T-helper 2 cell (primary cell): ENCODE measurements around the gene KCNQ1.

Experiments
- DNase-seq, 5 experiments: peaks; one replicate each; pipeline versions ENCODE4 v3.0.0 to v3.0.0-alpha.2; 2012 to 2022

Gene KCNQ1

DNA sequence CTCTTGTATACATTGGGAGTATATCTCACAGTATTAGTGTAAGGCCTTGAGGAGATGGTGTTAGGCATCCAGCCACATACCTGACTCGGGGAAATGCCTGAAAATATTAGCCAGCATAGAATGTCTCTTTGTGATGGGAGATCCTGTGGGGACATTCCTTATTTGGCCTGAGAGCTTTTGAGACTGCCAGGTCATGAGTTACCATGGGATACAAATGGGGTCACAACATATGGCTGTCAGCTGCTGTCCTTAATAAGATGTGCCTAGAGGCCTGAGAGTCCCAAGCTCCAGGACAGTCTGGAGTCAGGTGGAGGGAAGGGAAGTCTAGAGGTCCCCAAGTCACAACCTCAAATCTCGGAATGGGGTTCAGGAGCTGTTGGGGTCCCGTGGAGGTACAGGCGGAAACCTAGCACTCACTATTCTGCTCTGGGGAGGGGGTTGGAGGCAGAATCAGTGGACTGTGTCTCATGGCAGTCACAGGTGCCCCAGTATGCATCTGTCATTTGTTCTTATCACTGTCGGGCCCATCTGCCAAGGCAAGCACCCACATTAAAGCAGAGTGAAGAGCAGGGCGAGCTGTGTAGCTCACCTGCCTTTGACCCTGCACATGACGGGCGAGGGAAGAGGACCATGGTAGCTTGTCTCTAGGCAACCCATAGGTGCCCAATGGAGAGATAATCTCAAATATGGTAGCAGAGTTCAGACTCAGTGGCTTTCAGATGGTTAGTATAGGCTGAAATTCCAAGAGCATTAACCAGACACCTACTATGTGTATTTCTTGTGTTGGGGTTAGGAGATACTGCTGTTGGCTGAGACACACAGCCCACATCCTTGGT, 225.0 kb downstream of the KCNQ1 start:
- DNase-seq, result no peak

DNA sequence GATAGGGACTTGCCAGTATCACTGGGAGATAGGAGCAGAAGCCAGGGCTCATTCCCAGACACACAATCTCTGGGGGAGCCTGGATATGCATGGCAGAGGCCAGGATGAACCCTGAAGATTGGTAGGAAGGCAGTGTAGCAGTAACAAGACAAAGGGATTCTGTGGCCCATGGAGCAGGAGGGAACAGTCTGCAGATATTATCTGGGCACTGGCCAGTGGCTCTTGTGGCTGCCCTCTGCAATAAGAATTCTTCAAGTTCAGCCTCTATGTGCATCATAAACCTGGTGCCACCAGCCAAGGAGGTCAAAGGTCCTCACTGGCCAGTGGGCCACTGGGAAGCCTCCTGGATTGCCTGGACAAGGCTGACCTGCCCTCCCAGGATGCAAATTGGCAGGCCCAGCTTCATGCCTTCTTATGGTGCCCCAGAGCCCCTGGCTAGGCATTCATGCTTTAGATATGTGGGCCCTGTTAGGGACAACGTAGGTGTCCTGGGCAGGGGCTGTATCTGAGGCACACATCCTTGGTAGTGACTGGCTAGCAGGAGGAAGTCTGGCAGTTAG, 225.8 kb downstream of the KCNQ1 start:
- no peak for DNase-seq

GRCh38 chr11:2671748-2672147, 226.9 kb downstream of the KCNQ1 start:
- no peak for DNase-seq

DNA sequence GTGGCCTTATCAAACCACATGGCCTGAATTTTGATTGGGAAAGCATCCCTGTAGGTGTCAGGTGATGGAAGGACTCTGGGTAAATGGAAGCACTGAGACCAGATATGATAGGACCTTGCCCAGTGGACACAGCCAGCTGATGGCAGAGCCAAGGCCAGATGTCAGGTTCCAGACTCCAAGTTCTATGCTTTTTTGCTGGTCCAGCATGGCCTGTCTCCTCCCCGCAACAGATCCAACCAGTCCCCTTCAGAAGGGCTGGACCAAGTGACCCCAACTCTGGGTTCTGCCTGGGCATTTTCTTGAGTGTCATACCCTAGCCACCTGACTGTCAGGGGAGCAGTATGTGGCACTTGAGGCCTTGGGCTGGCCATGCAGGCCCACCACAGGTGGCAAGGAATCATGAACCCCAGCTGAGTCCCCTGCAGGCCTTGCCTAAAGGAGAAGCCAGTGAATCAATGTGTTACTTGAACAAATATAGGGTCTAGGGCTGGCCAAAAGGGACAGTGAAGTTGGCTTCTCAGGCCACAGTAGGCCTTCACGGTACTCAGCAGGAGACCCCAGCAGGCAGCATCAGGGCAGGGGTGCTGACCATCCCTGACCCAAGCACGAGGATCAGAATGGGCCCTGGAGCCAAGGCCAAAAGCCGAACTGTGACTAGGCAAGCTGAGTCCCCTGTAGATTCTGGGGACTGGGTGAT, 227.9 kb downstream of the KCNQ1 start:
- no peak for DNase-seq

GRCh38 chr11:2673250-2673610, 228.4 kb downstream of the KCNQ1 start:
- DNase-seq, result no peak

DNA sequence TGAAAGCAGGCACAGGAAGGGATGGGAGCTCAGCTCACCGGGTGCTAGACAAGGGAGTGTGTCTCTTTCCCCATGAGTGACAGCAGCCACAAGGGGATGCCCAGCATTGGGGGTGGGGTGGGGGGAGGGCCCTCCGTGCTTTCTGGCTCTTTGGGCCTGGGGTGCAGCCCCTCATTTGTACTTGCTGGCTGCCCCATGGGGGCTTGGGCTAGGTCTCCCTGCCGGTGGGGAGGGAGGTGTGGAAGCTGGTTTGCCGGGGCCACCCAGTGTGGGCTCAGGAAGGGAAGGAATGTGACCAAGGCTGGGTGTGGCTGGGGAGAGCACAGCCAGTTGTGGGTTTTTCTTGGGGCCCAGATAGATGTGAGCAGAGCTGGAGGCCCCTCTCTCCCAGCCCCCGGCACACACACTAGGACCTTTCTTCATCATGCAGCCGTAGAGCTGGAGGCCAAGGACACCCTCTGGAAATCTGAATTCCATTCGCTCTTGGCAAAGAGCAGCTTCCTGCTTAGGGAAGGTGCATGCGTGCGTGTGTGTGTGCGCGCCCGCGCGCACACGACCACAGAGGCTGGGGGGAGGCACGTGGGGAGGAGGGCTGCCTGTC, 229.2 kb downstream of the KCNQ1 start:
- DNase-seq, result no peak

DNA sequence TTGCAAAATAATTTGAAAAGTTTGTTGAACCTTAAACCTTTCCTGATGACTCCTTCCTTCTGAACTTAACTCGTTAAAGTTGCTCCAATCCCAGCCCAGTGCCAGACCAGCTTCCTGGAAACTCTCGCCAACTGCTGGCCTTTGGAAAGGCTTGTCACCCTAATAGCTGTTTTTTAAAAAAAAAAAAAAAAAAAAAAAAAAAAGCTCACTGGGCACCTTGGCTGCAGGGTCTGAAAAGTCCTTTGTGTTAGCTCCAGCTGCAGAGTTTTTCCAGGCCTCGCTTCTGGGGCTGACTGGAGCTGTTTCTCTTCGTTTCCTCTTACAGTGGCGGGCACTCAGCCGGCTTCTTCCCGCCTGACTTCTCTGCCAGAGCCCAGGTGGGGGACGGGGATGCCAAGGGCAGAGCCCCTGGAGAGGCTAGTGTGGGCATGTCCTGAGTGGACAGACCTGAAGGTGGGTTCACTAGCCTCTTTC, 229.9 kb downstream of the KCNQ1 start:
- DNase-seq, result no peak

DNA sequence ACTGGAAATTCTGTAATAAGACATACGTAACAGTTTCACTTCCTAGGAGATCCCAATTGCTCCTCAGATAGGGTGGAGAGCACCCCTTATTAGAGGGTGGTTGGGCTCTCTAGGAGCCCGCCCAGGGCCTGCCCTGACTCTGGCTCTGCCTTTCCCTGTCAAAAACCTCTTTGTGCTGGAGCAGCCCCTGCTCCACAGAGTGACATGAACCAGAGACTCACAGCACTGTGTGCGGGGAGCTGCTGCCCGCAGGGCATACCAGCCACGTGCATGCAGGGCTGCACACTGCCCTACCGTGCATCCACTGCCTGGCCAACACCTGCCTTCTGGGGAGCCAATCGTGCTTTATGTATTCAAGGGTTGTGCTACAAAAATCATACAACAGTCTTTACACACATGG, 230.7 kb downstream of the KCNQ1 start:
- no peak for DNase-seq

- DNase-seq, result no peak
These were observed 232.3 kb downstream of the KCNQ1 start for GRCh38 chr11:2677127-2677526.

DNA sequence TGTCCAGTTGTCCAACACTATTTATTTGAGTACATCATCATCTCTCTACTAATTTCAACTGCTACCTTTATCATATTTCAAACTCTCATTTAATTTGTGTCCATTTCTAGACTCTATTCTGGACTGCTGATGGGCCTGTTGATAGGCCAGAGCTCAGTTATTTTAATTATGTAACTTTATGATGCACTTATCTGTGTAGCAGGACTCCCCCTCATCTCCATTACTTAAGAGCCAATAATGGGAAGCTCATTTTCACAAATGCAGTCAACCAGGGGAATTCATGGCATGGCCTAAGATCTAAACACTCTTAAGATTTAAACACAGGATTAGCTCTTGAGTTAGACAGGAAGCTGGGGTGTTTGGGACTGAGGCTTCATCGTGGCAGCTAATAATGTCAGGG, 233.6 kb downstream of the KCNQ1 start:
- DNase-seq, result no peak

DNA sequence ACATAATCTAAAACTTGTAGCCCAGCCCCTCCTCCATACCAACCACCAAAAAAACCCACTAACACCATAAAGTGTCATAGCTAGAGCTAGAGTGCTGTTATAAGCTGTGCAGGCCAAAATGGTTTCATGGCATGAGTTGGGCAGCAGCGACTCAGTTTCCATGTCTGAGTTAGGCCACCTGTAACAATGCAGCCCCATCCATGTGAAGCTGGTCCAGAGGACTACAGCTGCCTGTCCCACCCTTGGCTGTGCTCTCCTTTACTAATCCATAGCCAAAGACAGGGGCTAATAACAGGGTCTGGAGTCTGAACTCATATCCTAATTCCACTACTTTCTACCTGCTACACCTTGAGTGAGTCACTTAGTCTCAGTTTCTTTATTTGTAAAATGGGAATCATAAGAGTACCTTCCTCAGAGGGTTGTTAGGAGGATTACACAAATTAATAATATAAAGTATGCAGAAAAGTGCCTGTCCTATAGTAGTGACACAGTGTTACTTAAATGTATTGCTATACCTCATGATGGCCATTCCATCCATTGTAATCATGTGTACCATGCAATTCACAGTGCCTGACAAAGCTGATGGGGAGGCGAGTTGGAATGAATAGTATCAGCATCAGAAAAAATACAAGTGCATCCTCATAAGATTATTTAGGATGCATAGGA, 234.3 kb downstream of the KCNQ1 start:
- DNase-seq, result no peak

- no peak for DNase-seq
These were observed 236.8 kb downstream of the KCNQ1 start for GRCh38 chr11:2681408-2682145.

DNA sequence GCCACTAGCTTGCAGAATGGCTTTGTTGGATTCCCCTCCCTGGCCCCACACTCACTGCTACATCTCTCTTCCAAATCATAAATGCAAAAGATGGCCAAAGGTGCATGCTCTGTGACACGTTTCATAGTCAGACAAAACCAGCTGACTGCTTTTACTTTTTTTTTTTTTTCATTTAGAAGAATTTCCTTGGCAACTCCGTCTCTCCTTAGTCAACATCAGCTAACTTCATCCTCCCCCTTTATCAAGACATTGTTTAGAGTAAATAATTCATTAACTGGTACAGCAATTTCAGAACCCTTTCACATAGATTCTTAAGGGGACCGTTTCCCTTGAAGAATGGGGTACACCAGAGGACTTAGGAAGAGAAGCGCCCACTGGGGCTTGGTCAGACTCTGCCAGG, 239.0 kb downstream of the KCNQ1 start:
- DNase-seq, result no peak

DNA sequence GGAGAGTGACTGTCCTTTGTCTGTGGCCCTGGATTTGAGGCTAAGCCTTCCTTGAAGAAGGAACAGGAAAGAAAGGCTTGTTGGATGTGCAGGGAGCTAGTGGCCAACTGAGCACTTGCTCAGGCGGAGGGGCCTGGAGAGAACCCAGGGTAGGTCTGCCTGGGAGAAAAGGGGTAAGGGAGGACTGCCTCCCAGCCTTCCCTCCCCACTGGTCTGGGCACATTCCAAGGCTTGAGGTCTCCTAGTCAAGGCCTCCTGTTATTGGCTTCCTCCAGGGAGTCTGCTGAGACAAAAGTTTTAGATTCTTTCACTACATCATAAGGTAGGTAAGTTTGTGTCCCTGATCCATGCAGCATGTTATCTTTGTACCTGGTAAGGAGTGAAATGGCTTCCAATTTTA, 239.8 kb downstream of the KCNQ1 start:
- no peak for DNase-seq

DNA sequence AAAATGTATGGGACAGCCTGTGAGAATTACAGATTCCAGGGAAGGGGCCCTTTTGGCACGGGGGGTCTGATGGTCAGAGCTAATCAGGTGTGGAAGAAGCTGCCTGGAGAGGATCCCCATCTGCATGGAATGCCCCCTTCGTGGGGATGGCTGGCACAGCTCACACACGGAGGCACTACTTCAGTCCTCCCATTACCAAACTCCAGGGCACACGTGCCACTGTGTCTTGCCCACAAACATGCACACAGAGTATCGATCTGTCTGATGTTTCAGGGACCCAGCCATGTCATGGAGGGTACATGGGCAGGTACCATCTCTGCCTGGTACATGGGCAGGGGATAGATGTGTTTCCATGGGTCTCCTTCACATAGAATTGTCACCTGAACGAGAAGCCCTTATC, 240.2 kb downstream of the KCNQ1 start:
- DNase-seq, result no peak

DNA sequence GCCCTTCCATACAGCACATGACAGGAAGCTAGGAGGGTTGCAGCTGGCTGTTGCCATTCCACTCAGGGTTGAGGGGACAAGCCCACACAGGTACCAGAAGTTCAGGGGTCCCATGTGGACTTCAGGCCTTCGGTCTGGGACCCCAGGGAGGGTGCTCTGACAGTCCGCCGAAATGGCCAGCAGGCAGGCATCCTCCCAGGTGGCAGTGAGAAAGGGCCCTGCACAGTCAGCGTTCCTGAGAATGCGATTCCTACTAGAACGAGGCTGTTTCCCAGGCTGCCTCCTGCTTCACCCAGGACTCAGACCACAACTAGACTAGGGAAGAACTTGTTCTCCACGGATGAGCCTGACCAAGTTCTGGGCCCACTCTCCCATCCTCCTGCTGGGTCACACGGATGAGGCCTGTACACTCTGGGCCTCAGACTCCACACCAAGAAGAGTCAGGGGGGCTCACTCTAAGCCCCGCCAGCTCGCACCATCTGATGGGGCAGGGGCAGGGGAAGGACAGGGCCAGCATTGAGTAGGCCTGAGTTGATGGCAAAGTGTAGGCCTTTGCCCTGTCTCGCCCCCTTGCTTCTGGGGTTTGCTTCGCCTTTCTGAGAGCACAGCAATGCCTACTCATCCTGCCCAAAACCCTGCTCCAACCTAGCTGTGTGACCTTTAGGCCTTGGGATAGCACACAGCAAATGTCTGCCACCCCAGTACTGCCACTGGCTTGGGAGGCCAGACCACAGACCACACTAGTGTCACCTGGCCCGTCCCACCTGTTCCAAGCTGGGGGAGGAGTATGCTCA, 241.0 kb downstream of the KCNQ1 start:
- DNase-seq, result no peak

DNA sequence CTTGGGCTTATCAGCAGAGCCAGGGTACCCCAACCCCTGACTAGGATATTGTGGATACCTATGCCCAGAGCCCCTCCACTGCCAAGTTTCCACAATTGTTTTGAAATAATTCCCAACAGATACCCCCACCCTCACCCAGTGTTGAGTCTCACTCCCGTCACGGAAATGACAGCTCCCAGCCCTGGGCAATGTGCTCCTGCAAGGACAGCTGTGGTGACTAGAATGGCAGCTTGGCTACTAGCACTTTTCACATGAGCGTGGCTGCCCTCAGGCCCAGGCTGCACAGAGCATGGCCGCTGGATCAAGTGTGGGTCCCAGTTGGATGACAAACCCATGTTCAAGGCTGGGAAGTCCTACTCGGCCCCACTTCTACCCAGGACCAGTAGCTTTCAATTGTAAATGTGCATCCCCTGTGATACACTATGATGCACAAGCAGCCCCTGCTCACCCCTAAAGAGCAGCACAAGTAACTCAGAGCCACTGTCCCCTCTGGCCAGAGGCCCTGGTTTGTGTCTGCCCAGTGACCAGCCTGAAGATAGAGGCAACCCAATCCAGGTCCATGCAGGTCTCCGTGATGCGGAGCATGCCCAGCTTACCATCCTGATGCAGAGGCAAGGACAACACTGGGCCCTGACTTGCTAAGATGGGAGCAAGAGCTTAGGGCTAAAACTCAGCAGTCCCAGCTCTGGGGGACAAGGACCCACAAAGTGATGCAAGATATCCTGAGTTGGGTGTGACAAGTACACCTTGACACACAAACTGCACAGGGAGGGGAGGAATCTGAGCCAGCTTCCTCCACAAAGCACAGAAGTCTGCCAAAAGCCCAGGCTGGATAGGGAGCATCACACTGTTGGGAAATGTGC, 241.8 kb downstream of the KCNQ1 start:
- DNase-seq, result no peak

- no peak for DNase-seq
These were observed 242.4 kb downstream of the KCNQ1 start for GRCh38 chr11:2687223-2687530.

- DNase-seq, result no peak
These were observed 243.0 kb downstream of the KCNQ1 start for GRCh38 chr11:2687782-2688191.

DNA sequence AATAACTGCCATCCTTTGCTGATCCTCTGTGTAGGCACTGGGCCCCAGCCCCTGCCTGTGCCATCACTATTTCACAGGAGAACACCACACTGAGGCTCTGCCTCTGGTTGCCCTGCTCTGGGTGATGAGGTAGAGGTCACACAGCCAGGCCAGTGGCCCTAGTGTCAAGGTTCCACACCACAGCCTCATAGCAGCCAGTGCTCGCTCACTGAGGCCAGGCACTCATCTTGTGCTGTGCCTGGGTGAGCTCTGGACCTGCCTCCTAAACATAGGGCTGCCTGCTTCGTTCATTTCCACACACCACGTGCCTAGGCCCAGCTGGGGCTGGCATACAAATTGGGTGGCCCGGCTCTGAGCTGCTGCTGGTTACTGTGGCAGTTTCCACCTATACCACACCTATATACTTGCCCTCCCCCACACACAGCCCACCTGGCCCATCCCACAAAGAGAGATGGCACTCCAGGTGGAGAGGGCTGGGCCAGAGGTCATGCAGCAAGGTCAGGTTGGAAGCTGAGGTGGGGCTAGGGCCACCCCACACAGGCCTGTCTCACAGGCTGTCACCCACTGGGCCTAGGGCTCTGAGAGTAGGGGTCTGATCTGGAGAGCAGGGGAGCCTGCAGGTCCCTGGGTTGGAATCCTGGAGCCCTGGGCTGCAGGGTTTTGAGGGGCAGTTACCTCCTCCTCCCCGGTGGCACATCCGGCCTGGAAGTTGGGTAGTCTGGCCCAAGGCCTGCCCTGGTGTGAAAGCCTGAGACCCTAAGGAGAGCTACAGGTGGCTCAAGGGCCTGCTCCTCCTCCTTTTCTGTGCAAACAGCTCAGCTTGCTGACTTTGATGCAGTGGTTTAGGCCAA, 243.8 kb downstream of the KCNQ1 start:
- DNase-seq, result no peak
